ENCODE measurements around the gene OMP.

- TF ChIP-seq CTCF (IDR thresholded peaks at IDR 0.05; ENCODE audit: extremely low read depth in 1 of 2, insufficient read depth in 1 of 2, low read depth in 1 of 2, low read length in 2 of 2): no peak
- no peak for TF ChIP-seq POLR2A (IDR thresholded peaks at IDR 0.05; ENCODE audit: low read depth, low read length)
- no peak for TF ChIP-seq MAX (IDR thresholded peaks at IDR 0.05; ENCODE audit: insufficient read depth, insufficient read length)
- no peak for TF ChIP-seq EZH2 (IDR thresholded peaks at IDR 0.05; ENCODE audit: borderline replicate concordance, low read depth, low read length, severe bottlenecking)
Observed at GRCh38 chr11:77074626-77075221, 27.9 kb upstream of the OMP start.

Data from endothelial cell of umbilical vein (primary cell).